ENCODE measurements around the gene MREG. TPM values are rescaled to one million over a fixed set of nuclear protein-coding genes. Genes with fewer than 3 reads are reported as not detected.

The MREG gene
- total RNA-seq, 1 donor from 2014 or later = 19.1 TPM

GRCh38 chr2:215942194-215942593 is 71.2 kb downstream of the MREG start:
- no peak for DNase-seq (ENCODE audit: low spot score)
- Mint-ChIP-seq H3K27me3 (ENCODE audit: insufficient read depth, low read depth) (peaks cover 5% of the 10 kb centered on the region), H3K36me3 (peaks cover 21% of the 10 kb centered on the region), H3K4me1 (no peaks in the 10 kb centered on the region), H3K27ac (no peak overlapping the region), H3K9me3 (no peaks in the 10 kb centered on the region), H3K4me3 (no peak overlapping the region)
- TF ChIP-seq CTCF (IDR thresholded peaks at IDR 0.05) (no peak), EZH2phosphoT487 (IDR thresholded peaks at IDR 0.05) (no peak), EZH2 (IDR thresholded peaks at IDR 0.05) (no peak)
- Histone ChIP-seq H3F3A (ENCODE audit: low read depth) (no peaks in the 10 kb centered on the region), H3K9me3 (ENCODE audit: low read depth) (no peaks in the 10 kb centered on the region), H3K27ac (no peak overlapping the region), H3K27me3 (no peaks in the 10 kb centered on the region), H4K20me1 (ENCODE audit: low read depth) (no peaks in the 10 kb centered on the region), H3K79me2 (ENCODE audit: low read depth) (no peaks in the 10 kb centered on the region), H3K9ac (no peak overlapping the region), H2AFZ (replicated peaks) (no peak overlapping the region), H3K4me3 (no peak overlapping the region), H3K4me1 (no peaks in the 10 kb centered on the region), H3K36me3 (no peaks in the 10 kb centered on the region), H3K4me2 (no peak overlapping the region)

- Mint-ChIP-seq H3K4me3 (no peak overlapping the region), H3K9me3 (no peaks in the 10 kb centered on the region), H3K36me3 (peaks cover 21% of the 10 kb centered on the region), H3K27me3 (ENCODE audit: insufficient read depth, low read depth) (peaks cover 5% of the 10 kb centered on the region), H3K4me1 (no peaks in the 10 kb centered on the region), H3K27ac (no peak overlapping the region)
- Histone ChIP-seq H3K4me2 (no peak overlapping the region), H3K27ac (no peak overlapping the region), H3K9me3 (ENCODE audit: low read depth) (no peaks in the 10 kb centered on the region), H3K9ac (no peak overlapping the region), H3K27me3 (no peaks in the 10 kb centered on the region), H3K4me1 (no peaks in the 10 kb centered on the region), H4K20me1 (ENCODE audit: low read depth) (no peaks in the 10 kb centered on the region), H3K79me2 (ENCODE audit: low read depth) (no peaks in the 10 kb centered on the region), H3K36me3 (no peaks in the 10 kb centered on the region), H3F3A (ENCODE audit: low read depth) (no peaks in the 10 kb centered on the region), H3K4me3 (no peak overlapping the region), H2AFZ (replicated peaks) (no peak overlapping the region)
- no peak for TF ChIP-seq EZH2phosphoT487 (IDR thresholded peaks at IDR 0.05)
- no peak for TF ChIP-seq EZH2 (IDR thresholded peaks at IDR 0.05)
- TF ChIP-seq CTCF (IDR thresholded peaks at IDR 0.05) = no peak
- DNase-seq (ENCODE audit: low spot score) = no peak
Measured at GRCh38 chr2:215941726-215942125, 71.6 kb downstream of the MREG start.

- H3K4me3 ChIP-seq = no peak overlapping the region
- no peak overlapping the region for H3K27ac ChIP-seq
- no peaks in the 10 kb centered on the region for H3K9me3 ChIP-seq (ENCODE audit: low read depth)
- H3K4me1 Mint-ChIP-seq = no peaks in the 10 kb centered on the region
- peaks cover 5% of the 10 kb centered on the region for H3K27me3 Mint-ChIP-seq (ENCODE audit: insufficient read depth, low read depth)
- H2AFZ ChIP-seq (replicated peaks) = no peak overlapping the region
- no peaks in the 10 kb centered on the region for H3K27me3 ChIP-seq
- H3K4me3 Mint-ChIP-seq = no peak overlapping the region
- no peak overlapping the region for H3K27ac Mint-ChIP-seq
- no peaks in the 10 kb centered on the region for H3K4me1 ChIP-seq
- no peak overlapping the region for H3K4me2 ChIP-seq
- DNase-seq (ENCODE audit: low spot score) = no peak
- H3K36me3 ChIP-seq = no peaks in the 10 kb centered on the region
- H3K36me3 Mint-ChIP-seq = peaks cover 17% of the 10 kb centered on the region
- H3K9me3 Mint-ChIP-seq = no peaks in the 10 kb centered on the region
- no peaks in the 10 kb centered on the region for H4K20me1 ChIP-seq (ENCODE audit: low read depth)
- no peak for TF ChIP-seq CTCF (IDR thresholded peaks at IDR 0.05)
- TF ChIP-seq EZH2 (IDR thresholded peaks at IDR 0.05) = no peak
- no peak for TF ChIP-seq EZH2phosphoT487 (IDR thresholded peaks at IDR 0.05)
- no peak overlapping the region for H3K9ac ChIP-seq
- H3F3A ChIP-seq (ENCODE audit: low read depth) = no peaks in the 10 kb centered on the region
- no peaks in the 10 kb centered on the region for H3K79me2 ChIP-seq (ENCODE audit: low read depth)
Measured at GRCh38 chr2:215940645-215941184, 72.6 kb downstream of the MREG start.

Data from neural progenitor cell (in vitro differentiated cells).